Tibial nerve (tissue), 4 donors: Measurements from ENCODE around the gene PPP1R3F. TPM values are rescaled to one million over a fixed set of nuclear protein-coding genes. Genes with fewer than 3 reads are reported as not detected.
"Not testable (repeated sequence)": the region's sequence is repeated elsewhere in the genome, so short reads cannot be mapped to it uniquely, and the experiment has no call there.

Source experiments
- DNase-seq, 2 donors: peaks; one replicate each; pipeline ENCODE4 v3.0.0-alpha.2; 2019; ENCODE audit warnings: low spot score in 2 of 2
- H3K27ac ChIP-seq, 4 donors: fragments of 200-600 bp; sonication (generic) in 3 of 4; one replicate each; pipeline ENCODE4 v1.5.1; 2017 to 2019; ENCODE audit warnings: mild to moderate bottlenecking in 1 of 4
- H3K27me3 ChIP-seq, 2 donors: fragments of 200-600 bp; sonication (generic) in 1 of 2; one replicate each; pipeline versions ENCODE4 v1.5.1 to v1.6.0; 2017 to 2019
- H3K36me3 ChIP-seq, 3 donors: fragments of 200-600 bp; sonication (generic); one replicate each; pipeline ENCODE4 v1.5.1; 2018 to 2019
- H3K4me1 ChIP-seq, 4 donors: fragments of 200-600 bp; sonication (generic) in 3 of 4; one replicate each; pipeline ENCODE4 v1.5.1; 2017 to 2019
- H3K4me3 ChIP-seq, 4 donors: fragments of 200-600 bp; sonication (generic) in 3 of 4; one replicate each; pipeline ENCODE4 v1.5.1; 2017 to 2019; ENCODE audit warnings: mild to moderate bottlenecking in 1 of 4, moderate library complexity in 1 of 4
- H3K9me3 ChIP-seq, 4 donors: fragments of 200-600 bp; sonication (generic) in 3 of 4; one replicate each; pipeline ENCODE4 v1.5.1; 2017 to 2019
- WGBS, 2 donors: methylation state at CpG; one replicate each; pipeline ENCODE4 v1.1.5; 2018; 5-methylcytosine and 5-hydroxymethylcytosine counted together
- total RNA-seq, 4 donors: library from RNA; depleted of rRNA; stranded (reverse); fragments of >200 nt; gene quantifications; one replicate each; pipeline ENCODE4 v1.1.0, GENCODE V29; 2016

The PPP1R3F gene
- total RNA-seq, 4 donors from 2014 or later = 20.9 to 36.9 (median 27.1) TPM

GRCh38 chrX:49323735-49324134, 54.1 kb downstream of the PPP1R3F start:
- H3K4me3 ChIP-seq, H3K36me3 ChIP-seq, H3K4me1 ChIP-seq, DNase-seq, H3K27me3 ChIP-seq, H3K9me3 ChIP-seq, H3K27ac ChIP-seq: not testable (repeated sequence)
- 75% methylated on average over 4 of the region's 7 CpGs; no CpG with 5 or more reads in 1 of the 2 donors for WGBS, 2 donors

GRCh38 chrX:49330421-49330820, 60.8 kb downstream of the PPP1R3F start:
- DNase-seq, H3K27ac ChIP-seq, H3K27me3 ChIP-seq, H3K4me1 ChIP-seq, H3K36me3 ChIP-seq, H3K4me3 ChIP-seq, H3K9me3 ChIP-seq: not testable (repeated sequence)
- 90% methylated on average over 8 of the region's 11 CpGs; no CpG with 5 or more reads in 1 of the 2 donors for WGBS, 2 donors

GRCh38 chrX:49331282-49331681, 61.7 kb downstream of the PPP1R3F start, which contains the start of gene GAGE13:
TSS of gene GAGE13 (plus strand) at chrX:49331582. CDS start at chrX:49332738, 1,156 bp downstream.
- not testable (repeated sequence) for H3K27me3 ChIP-seq

GRCh38 chrX:49331841-49332240, 62.2 kb downstream of the PPP1R3F start:
- H3K9me3 ChIP-seq, H3K4me3 ChIP-seq, H3K4me1 ChIP-seq, H3K27ac ChIP-seq, H3K27me3 ChIP-seq, DNase-seq, H3K36me3 ChIP-seq: not testable (repeated sequence)
- 94% methylated on average over 17 of the region's 26 CpGs; no CpG with 5 or more reads in 1 of the 2 donors for WGBS, 2 donors

More at GRCh38 chrX:49331282-49331681, 61.7 kb downstream of the PPP1R3F start, which contains the start of gene GAGE13:
- H3K4me3 ChIP-seq, DNase-seq, H3K27ac ChIP-seq, H3K4me1 ChIP-seq, H3K36me3 ChIP-seq, H3K9me3 ChIP-seq: not testable (repeated sequence)
- WGBS, 2 donors = no CpG with 5 or more reads among the region's 16 CpGs

Other genes with a start within 250 kb of the PPP1R3F start
- 100 to 1,000 TPM in 3 of 4 donors, 10 to 100 TPM in 1; 98.6 to 124 (median 117) TPM for gene TFE3, start 226.4 kb upstream of the PPP1R3F start, total RNA-seq
- 1 to 10 TPM; 4.1 to 6.6 (median 4.5) TPM for gene CCDC120, start 210.8 kb upstream of the PPP1R3F start, total RNA-seq
- gene PRAF2, start 195.8 kb upstream of the PPP1R3F start, total RNA-seq = 10 to 100 TPM; 16.5 to 28.8 (median 19.9) TPM
- gene WDR45, start 189.9 kb upstream of the PPP1R3F start, total RNA-seq = 100 to 1,000 TPM in 2 of 4 donors, 10 to 100 TPM in 2; 90.9 to 108 (median 97.7) TPM
- gene GPKOW, start 146.1 kb upstream of the PPP1R3F start, total RNA-seq = 10 to 100 TPM; 28.8 to 38.8 (median 36.1) TPM
- gene MAGIX, start 107.0 kb upstream of the PPP1R3F start, total RNA-seq = 1 to 10 TPM; 1.7 to 8.1 (median 2.3) TPM
- 10 to 100 TPM; 22.0 to 34.7 (median 31.5) TPM for gene PLP2, start 97.9 kb upstream of the PPP1R3F start, total RNA-seq
- 10 to 100 TPM; 18.2 to 32.4 (median 24.4) TPM for gene PRICKLE3, start 83.4 kb upstream of the PPP1R3F start, total RNA-seq
- gene SYP, start 69.6 kb upstream of the PPP1R3F start, total RNA-seq = 1 to 10 TPM; 3.1 to 9.9 (median 7.7) TPM
- gene CACNA1F, start 36.5 kb upstream of the PPP1R3F start, total RNA-seq = 1 to 10 TPM in 1 of 4 donors, under 1 TPM in 3; under 0.01 to 1.0 (median 0.40) TPM
- 10 to 100 TPM; 10.5 to 20.7 (median 12.0) TPM for gene CCDC22, start 34.3 kb upstream of the PPP1R3F start, total RNA-seq
- under 1 TPM in 2 of 4 donors, not detected in 2; 0.20 to 0.42 TPM for gene FOXP3, start 5.1 kb upstream of the PPP1R3F start, total RNA-seq
- not detected for gene GAGE10, start 33.9 kb downstream of the PPP1R3F start, total RNA-seq
- not detected for gene GAGE12J, start 52.2 kb downstream of the PPP1R3F start, total RNA-seq
- gene GAGE13, start 61.8 kb downstream of the PPP1R3F start, total RNA-seq = not detected